Measurements from ENCODE around the gene MPP3. TPM values are rescaled to one million over a fixed set of nuclear protein-coding genes. Genes with fewer than 3 reads are reported as not detected.

The MPP3 gene
- total and polyA plus RNA-seq, 2 donors (not counting 1 experiment from before 2014, with no cell fraction given) = 0.16 TPM; not detected in 1

GRCh38 chr17:43788540-43788939, 44.4 kb downstream of the MPP3 start:
- Histone ChIP-seq H3K9me3 (ENCODE audit: control extremely low read depth in 1 of 3, control insufficient read depth in 2 of 3, insufficient read depth in 1 of 3, low read length in 2 of 3) (no peaks in the 10 kb centered on the region), H3K36me3 (replicated peaks in 1 of 2; ENCODE audit: control extremely low read depth in 1 of 2, control insufficient read depth in 1 of 2, extremely low read depth in 1 of 2, insufficient read depth in 2 of 2, low read length in 1 of 2) (no peaks in the 10 kb centered on the region), H3K9ac (ENCODE audit: low read length) (no peak overlapping the region), H2AFZ (ENCODE audit: insufficient read depth, low read depth, low read length, poor library complexity, severe bottlenecking) (no peak overlapping the region), H3K27ac (ENCODE audit: low read length in 2 of 2) (no peak overlapping the region), H3K4me3 (ENCODE audit: control extremely low read depth in 1 of 5, extremely low read depth in 1 of 5, insufficient read depth in 1 of 5, low read depth in 2 of 5, low read length in 4 of 5) (no peak overlapping the region), H3K79me2 (ENCODE audit: control insufficient read depth, insufficient read depth, low read length) (no peaks in the 10 kb centered on the region), H3K27me3 (replicated peaks in 1 of 4; ENCODE audit: control extremely low read depth in 1 of 4, control insufficient read depth in 3 of 4, insufficient read depth in 4 of 4, low read length in 3 of 4) (peaks cover 0 to 16% (median 3%) of the 10 kb centered on the region in 4 experiments), H3K4me2 (replicated peaks; ENCODE audit: low read depth, low read length, poor library complexity, severe bottlenecking) (no peak overlapping the region), H3K4me1 (ENCODE audit: control insufficient read depth in 2 of 2, insufficient read depth in 2 of 2, low read length in 2 of 2) (no peaks in the 10 kb centered on the region), H4K20me1 (ENCODE audit: control insufficient read depth, insufficient read depth, low read length, poor library complexity, severe bottlenecking) (no peaks in the 10 kb centered on the region)
- intact Hi-C loops (cut with micrococcal nuclease) = no loop called here
- H3K4me1 Mint-ChIP-seq = peaks cover 6% of the 10 kb centered on the region
- no peak for ATAC-seq (ENCODE audit: low read depth)
- H3K9me3 Mint-ChIP-seq (ENCODE audit: insufficient read depth) = peaks cover 2% of the 10 kb centered on the region
- WGBS (ENCODE audit: insufficient coverage) = no CpG with 5 or more reads among the region's 5 CpGs
- peaks cover 39% of the 10 kb centered on the region for H3K27me3 Mint-ChIP-seq
- TF ChIP-seq EZH2 (IDR thresholded peaks at IDR 0.05; ENCODE audit: borderline replicate concordance, insufficient read depth, low read depth, low read length, poor library complexity, severe bottlenecking) = no peak
- TF ChIP-seq CTCF (IDR thresholded peaks at IDR 0.05) = no peak
- ChIA-PET POLR2A (interaction anchor here (0.6 kb wide), 1 partner anchor 832 kb away, joined by 10 read pairs; no protein-coding TSS in a partner anchor), CTCF (interaction anchor here (1.5 to 1.6 kb wide), 2 partner anchors 22 to 29 kb away, joined by 3 to 13 read pairs; no protein-coding TSS in a partner anchor)
- no peak overlapping the region for H3K27ac Mint-ChIP-seq
- H3K4me3 Mint-ChIP-seq = no peak overlapping the region
- no peak for DNase-seq

- Histone ChIP-seq H4K20me1 (ENCODE audit: control insufficient read depth, insufficient read depth, low read length, poor library complexity, severe bottlenecking) (no peaks in the 10 kb centered on the region), H2AFZ (ENCODE audit: insufficient read depth, low read depth, low read length, poor library complexity, severe bottlenecking) (no peak overlapping the region), H3K4me1 (ENCODE audit: control insufficient read depth in 2 of 2, insufficient read depth in 2 of 2, low read length in 2 of 2) (no peaks in the 10 kb centered on the region), H3K4me2 (replicated peaks; ENCODE audit: low read depth, low read length, poor library complexity, severe bottlenecking) (no peak overlapping the region), H3K9me3 (ENCODE audit: control extremely low read depth in 1 of 3, control insufficient read depth in 2 of 3, insufficient read depth in 1 of 3, low read length in 2 of 3) (no peaks in the 10 kb centered on the region), H3K27ac (ENCODE audit: low read length in 2 of 2) (no peak overlapping the region), H3K36me3 (replicated peaks in 1 of 2; ENCODE audit: control extremely low read depth in 1 of 2, control insufficient read depth in 1 of 2, extremely low read depth in 1 of 2, insufficient read depth in 2 of 2, low read length in 1 of 2) (no peaks in the 10 kb centered on the region), H3K4me3 (ENCODE audit: control extremely low read depth in 1 of 5, extremely low read depth in 1 of 5, insufficient read depth in 1 of 5, low read depth in 2 of 5, low read length in 4 of 5) (no peak overlapping the region), H3K27me3 (replicated peaks in 1 of 4; ENCODE audit: control extremely low read depth in 1 of 4, control insufficient read depth in 3 of 4, insufficient read depth in 4 of 4, low read length in 3 of 4) (peaks cover 0 to 16% (median 6%) of the 10 kb centered on the region in 4 experiments), H3K79me2 (ENCODE audit: control insufficient read depth, insufficient read depth, low read length) (no peaks in the 10 kb centered on the region), H3K9ac (ENCODE audit: low read length) (no peak overlapping the region)
- TF ChIP-seq EZH2 (IDR thresholded peaks at IDR 0.05; ENCODE audit: borderline replicate concordance, insufficient read depth, low read depth, low read length, poor library complexity, severe bottlenecking) = no peak
- TF ChIP-seq CTCF (IDR thresholded peaks at IDR 0.05) = no peak
- intact Hi-C loops (cut with micrococcal nuclease) = no loop called here
- H3K27ac Mint-ChIP-seq = no peak overlapping the region
- ATAC-seq (ENCODE audit: low read depth) (no peak), DNase-seq (no peak)
- WGBS (ENCODE audit: insufficient coverage) = no CpG with 5 or more reads among the region's 2 CpGs
- peaks cover 2% of the 10 kb centered on the region for H3K9me3 Mint-ChIP-seq (ENCODE audit: insufficient read depth)
- peaks cover 6% of the 10 kb centered on the region for H3K4me1 Mint-ChIP-seq
- CTCF ChIA-PET = interaction anchor here (1.5 to 1.6 kb wide), 2 partner anchors 21 to 28 kb away, joined by 3 to 13 read pairs; no protein-coding TSS in a partner anchor
- no peak overlapping the region for H3K4me3 Mint-ChIP-seq
- H3K27me3 Mint-ChIP-seq = peaks cover 38% of the 10 kb centered on the region
- POLR2A ChIA-PET = no interaction called here
These were observed 45.2 kb downstream of the MPP3 start for GRCh38 chr17:43787728-43788127.
